ENCODE results near the gene IPO13. TPM values are rescaled to one million over a fixed set of nuclear protein-coding genes. Genes with fewer than 3 reads are reported as not detected.
A peak's percentile ranks its signal among the peaks of the same experiment; 100 is the strongest.

The IPO13 gene
- total RNA-seq, 8 experiments from 2014 or later, result 21.1 to 30.4 (median 26.7) TPM

DNA sequence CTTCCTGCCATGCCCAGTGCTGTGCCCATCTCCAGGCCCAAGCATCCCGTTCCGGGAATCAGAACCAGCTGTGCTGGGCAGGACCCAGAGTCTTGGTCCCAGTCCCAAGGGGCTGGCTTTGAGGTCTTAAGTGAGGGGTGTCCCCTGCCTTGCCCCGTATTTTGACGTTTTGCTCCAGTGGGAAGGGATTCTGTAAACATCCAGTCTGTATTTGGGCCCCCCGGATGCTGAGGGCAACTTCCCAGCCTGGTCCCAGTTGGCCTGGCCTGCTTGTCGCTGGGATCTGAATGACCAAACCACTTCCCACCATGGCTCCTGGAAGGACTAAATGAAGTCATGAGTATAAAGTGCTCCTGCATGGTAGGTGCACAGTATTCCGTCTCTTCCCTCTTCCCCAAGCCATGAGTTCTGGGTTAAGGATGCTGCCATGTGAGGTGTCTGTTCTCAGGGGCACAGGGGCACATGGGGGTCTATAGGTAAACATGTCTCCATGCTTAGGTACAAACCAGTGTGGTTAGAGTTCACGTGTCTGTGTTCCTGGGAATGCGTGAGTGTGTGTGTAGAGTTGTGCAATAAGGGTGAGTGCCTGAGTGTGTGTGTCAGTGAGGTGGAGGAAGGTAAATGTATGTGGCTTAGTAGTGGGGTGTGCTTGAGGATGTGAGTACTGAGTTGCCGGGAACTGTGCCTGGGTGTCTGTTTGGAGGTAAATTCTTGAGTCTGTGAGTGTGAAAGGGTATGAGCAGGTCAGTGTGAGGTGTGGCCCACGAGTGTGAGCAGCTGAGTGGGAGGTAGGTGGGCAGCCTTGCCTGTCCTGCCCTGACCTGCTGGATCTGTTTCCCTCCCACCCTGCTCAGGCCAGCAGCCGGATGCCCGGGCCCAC lies 33.7 kb downstream of the IPO13 start:
- WGBS, 10 experiments, result 0 to 100% (median 74%) methylated on average over 1 to 8 of the region's 13 CpGs; no CpG with 5 or more reads in 2 of the 10 experiments
- H3K4me1 ChIP-seq (replicated peaks in 1 of 2), result peaks cover 27 to 42% of the 10 kb centered on the region in 2 donors
- peak overlapping the region in 1 of 2 donors; percentile 24 for H3K27ac ChIP-seq
- in situ Hi-C loops (cut with MboI; ENCODE audit: low pct_unique_long_range_greater_than_20kb in 2 of 9, low sequenced_read_pairs in 9 of 9, unreplicated experiment in 9 of 9), result no loop called here
- ATAC-seq (replicated peaks in 6 of 8), result peak in 2 of 8 experiments; percentile 3 to 6
- peak overlapping the region; percentile 54 to 90 (median 76) for H3K4me3 ChIP-seq

- ATAC-seq (replicated peaks in 6 of 8), result peak in 2 of 8 experiments; percentile 56 to 71
- WGBS, 10 experiments, result 88 to 100% (median 94%) methylated on average over 4 to 12 of the region's 20 CpGs; no CpG with 5 or more reads in 6 of the 10 experiments
- peaks cover 22 to 36% of the 10 kb centered on the region in 2 donors for H3K4me1 ChIP-seq (replicated peaks in 1 of 2)
- in situ Hi-C loops (cut with MboI; ENCODE audit: low pct_unique_long_range_greater_than_20kb in 2 of 9, low sequenced_read_pairs in 9 of 9, unreplicated experiment in 9 of 9), result no loop called here
- H3K4me3 ChIP-seq, result no peak overlapping the region
- no peak overlapping the region for H3K27ac ChIP-seq
Measured at GRCh38 chr1:43981135-43981491, 34.4 kb downstream of the IPO13 start.

- Histone ChIP-seq H3K4me1 (replicated peaks in 1 of 2) (peaks cover 19 to 31% of the 10 kb centered on the region in 2 donors), H3K27ac (no peak overlapping the region), H3K4me3 (no peak overlapping the region)
- no peak for ATAC-seq (replicated peaks in 6 of 8)
- in situ Hi-C loops (cut with MboI; ENCODE audit: low pct_unique_long_range_greater_than_20kb in 2 of 9, low sequenced_read_pairs in 9 of 9, unreplicated experiment in 9 of 9), result no loop called here
- WGBS, 10 experiments, result 93 to 100% (median 99%) methylated on average over 1 to 8 of the region's 20 CpGs; no CpG with 5 or more reads in 4 of the 10 experiments
Measured at GRCh38 chr1:43981636-43982035, 34.9 kb downstream of the IPO13 start.

DNA sequence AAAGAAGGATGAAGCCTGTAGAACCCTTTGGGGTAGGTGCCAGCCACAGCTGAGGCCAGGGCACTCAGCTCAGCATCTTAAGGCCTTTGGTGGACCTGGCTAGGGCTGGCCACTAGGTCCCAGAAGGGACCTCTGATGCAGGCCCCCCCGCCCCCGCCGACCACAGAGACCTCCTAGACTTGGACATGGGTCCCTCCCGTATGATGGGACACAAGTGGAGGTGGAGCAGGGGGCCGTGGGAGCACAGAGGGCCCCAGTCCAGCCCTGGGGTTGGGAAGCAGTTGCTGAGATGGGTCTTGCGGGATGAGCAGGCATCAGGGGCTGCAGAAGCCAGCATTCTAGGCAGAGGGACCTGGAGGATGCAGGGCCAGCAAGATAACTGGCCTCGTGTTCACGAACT lies 35.5 kb downstream of the IPO13 start:
- no peak for ATAC-seq (replicated peaks in 6 of 8)
- in situ Hi-C loops (cut with MboI; ENCODE audit: low pct_unique_long_range_greater_than_20kb in 2 of 9, low sequenced_read_pairs in 9 of 9, unreplicated experiment in 9 of 9), result no loop called here
- Histone ChIP-seq H3K4me1 (replicated peaks in 1 of 2) (peaks cover 19 to 25% of the 10 kb centered on the region in 2 donors), H3K27ac (no peak overlapping the region), H3K4me3 (no peak overlapping the region)
- WGBS, 10 experiments, result 75 to 100% (median 94%) methylated on average over 2 to 5 of the region's 8 CpGs; no CpG with 5 or more reads in 6 of the 10 experiments

GRCh38 chr1:43982808-43983207 lies 36.1 kb downstream of the IPO13 start:
- H3K4me1 ChIP-seq (replicated peaks in 1 of 2), result peaks cover 15 to 19% of the 10 kb centered on the region in 2 donors
- no peak overlapping the region for H3K4me3 ChIP-seq
- H3K27ac ChIP-seq, result no peak overlapping the region
- 70 to 100% (median 92%) methylated on average over 1 to 15 of the region's 15 CpGs; no CpG with 5 or more reads in 2 of the 10 experiments for WGBS, 10 experiments
- ATAC-seq (replicated peaks in 6 of 8), result no peak
- in situ Hi-C loops (cut with MboI; ENCODE audit: low pct_unique_long_range_greater_than_20kb in 2 of 9, low sequenced_read_pairs in 9 of 9, unreplicated experiment in 9 of 9), result no loop called here

DNA sequence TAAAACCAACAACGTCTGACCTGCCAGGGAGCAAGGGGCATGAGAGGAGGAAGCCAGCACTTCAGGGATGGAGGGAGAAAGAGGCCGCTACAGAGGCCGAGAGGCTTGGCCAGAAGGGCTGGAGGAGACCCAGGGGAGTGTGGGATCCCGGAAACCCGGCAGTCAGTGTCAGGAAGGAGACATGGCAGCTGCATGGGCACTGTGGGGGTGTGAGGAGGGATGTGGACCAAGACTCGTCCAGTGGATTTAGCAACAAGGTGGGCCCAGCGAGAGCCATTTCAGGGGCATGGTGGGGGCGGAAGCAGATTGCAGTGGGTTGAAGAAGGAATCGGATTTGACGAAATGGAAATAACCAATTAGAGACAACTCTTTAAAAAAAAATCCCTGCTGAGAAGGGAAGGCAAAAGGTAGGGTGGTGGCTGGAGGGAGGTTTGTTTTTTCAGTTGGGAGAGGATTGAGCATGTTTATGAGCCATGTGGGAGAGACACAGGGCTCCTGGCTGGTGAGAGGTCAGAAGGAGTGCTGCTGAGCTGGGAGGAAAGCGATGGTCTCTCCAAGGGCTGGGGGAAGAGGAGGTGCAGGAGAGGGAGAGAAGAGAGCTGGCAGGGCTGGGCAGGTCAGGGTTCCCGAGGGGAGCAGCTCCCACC lies 36.6 kb downstream of the IPO13 start:
- 67 to 100% (median 86%) methylated on average over 1 to 10 of the region's 12 CpGs for WGBS, 10 experiments
- in situ Hi-C loops (cut with MboI; ENCODE audit: low pct_unique_long_range_greater_than_20kb in 2 of 9, low sequenced_read_pairs in 9 of 9, unreplicated experiment in 9 of 9), result no loop called here
- Histone ChIP-seq H3K4me3 (no peak overlapping the region), H3K27ac (no peak overlapping the region), H3K4me1 (replicated peaks in 1 of 2) (peaks cover 10 to 14% of the 10 kb centered on the region in 2 donors)
- no peak for ATAC-seq (replicated peaks in 6 of 8)

DNA sequence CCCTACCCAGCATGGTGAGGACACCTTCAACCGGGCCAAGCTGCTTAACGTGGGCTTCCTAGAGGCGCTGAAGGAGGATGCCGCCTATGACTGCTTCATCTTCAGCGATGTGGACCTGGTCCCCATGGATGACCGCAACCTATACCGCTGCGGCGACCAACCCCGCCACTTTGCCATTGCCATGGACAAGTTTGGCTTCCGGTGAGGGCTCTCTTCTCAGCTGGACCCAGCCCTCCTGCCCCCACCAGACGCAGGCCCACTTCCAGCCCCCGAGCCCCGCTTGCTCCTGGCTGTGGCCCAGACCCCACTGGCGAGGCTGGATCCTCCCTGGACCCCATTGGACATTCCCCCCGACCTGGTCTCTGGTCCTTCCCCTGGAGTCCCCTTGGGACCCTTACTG lies 38.1 kb downstream of the IPO13 start:
- Histone ChIP-seq H3K4me3 (no peak overlapping the region), H3K27ac (no peak overlapping the region), H3K4me1 (replicated peaks in 1 of 2) (peaks cover 7 to 10% of the 10 kb centered on the region in 2 donors)
- in situ Hi-C loops (cut with MboI; ENCODE audit: low pct_unique_long_range_greater_than_20kb in 2 of 9, low sequenced_read_pairs in 9 of 9, unreplicated experiment in 9 of 9), result no loop called here
- no peak for ATAC-seq (replicated peaks in 6 of 8)
- WGBS, 10 experiments, result 92 to 100% methylated on average over 1 to 9 of the region's 16 CpGs; no CpG with 5 or more reads in 8 of the 10 experiments

DNA sequence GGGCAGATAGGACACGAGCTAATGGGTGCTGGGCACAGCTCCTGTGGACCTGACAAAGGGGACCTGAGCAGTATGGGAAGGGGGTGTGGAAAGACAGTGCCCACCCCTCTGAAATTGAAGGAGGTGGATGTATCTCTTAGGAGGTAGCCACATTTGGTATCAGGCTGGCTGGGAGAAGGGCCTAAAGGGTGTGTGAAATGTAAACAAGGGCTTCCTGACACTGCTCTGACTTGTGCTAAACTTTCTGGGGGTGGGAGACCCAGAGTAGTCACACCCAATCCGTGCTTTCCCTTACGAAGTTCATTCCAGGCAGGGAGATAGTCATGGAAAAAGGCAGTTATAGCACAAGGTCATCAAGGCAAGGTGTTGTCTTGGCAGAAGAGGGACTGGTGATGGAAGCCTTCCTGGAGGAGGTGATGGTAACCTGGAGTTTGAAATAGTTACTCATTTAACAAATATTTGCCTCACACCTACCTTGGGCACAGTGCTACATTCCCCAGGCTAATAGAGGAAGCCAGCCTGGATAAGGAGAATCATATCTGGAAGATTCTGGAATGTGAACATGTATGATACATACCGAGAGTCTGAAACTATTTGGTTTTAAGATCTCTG lies 39.3 kb downstream of the IPO13 start:
- in situ Hi-C loops (cut with MboI; ENCODE audit: low pct_unique_long_range_greater_than_20kb in 2 of 9, low sequenced_read_pairs in 9 of 9, unreplicated experiment in 9 of 9), result no loop called here
- Histone ChIP-seq H3K4me3 (no peak overlapping the region), H3K4me1 (replicated peaks in 1 of 2) (peaks cover 0 to 5% of the 10 kb centered on the region in 2 donors), H3K27ac (no peak overlapping the region)
- ATAC-seq (replicated peaks in 6 of 8), result no peak
- WGBS, 10 experiments, result 80 to 89% (median 83%) methylated on average over 2 to 4 of the region's 4 CpGs; no CpG with 5 or more reads in 4 of the 10 experiments

- no peak for ATAC-seq (replicated peaks in 6 of 8)
- H3K27ac ChIP-seq, result no peak overlapping the region
- WGBS, 10 experiments, result 50 to 100% (median 72%) methylated on average over 1 to 5 of the region's 6 CpGs; no CpG with 5 or more reads in 4 of the 10 experiments
- H3K4me3 ChIP-seq, result no peak overlapping the region
- in situ Hi-C loops (cut with MboI; ENCODE audit: low pct_unique_long_range_greater_than_20kb in 2 of 9, low sequenced_read_pairs in 9 of 9, unreplicated experiment in 9 of 9), result no loop called here
- peaks cover 0 to 6% of the 10 kb centered on the region in 2 donors for H3K4me1 ChIP-seq (replicated peaks in 1 of 2)
Measured at GRCh38 chr1:43986712-43987111, 40.0 kb downstream of the IPO13 start.

DNA sequence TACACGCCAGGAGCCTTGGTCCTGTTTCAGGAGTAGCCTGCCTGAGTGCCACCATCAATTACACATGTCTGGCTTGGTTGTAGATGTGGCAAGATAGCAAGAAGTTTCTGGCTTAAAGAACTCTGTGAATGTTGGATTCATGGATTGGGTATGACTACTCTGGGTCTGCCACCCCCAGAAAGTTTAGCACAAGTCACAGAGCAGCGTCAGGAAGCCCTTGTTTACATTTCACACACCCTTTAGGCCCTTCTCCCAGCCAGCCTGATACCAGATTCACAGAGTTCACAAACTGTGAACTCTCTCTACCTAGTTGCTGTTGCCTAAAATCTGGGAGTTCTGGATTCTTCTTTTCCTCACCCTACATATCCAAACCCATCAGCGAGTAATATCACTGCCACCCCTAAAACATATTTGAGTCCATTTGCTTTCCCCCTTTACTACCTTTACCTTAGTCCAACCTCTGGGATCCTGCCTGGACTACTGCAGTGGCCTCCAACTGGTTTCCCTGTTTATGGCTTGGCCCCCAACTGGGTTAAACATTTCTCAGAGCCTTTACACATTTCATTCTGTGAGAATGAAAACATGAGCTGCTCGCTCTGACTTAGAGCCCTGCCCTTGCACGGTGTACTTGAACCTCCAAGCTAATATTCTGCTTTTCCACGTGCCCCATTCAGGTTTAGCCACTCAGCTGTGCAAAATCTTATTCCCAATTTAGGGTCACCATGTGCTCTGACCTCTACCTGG lies 40.6 kb downstream of the IPO13 start:
- H3K27ac ChIP-seq, result no peak overlapping the region
- ATAC-seq (replicated peaks in 6 of 8), result no peak
- no peak overlapping the region for H3K4me3 ChIP-seq
- WGBS, 10 experiments, result 71 to 92% (median 88%) methylated on average over 2 to 6 of the region's 6 CpGs; no CpG with 5 or more reads in 1 of the 10 experiments
- peaks cover 4 to 11% of the 10 kb centered on the region in 2 donors for H3K4me1 ChIP-seq (replicated peaks in 1 of 2)
- in situ Hi-C loops (cut with MboI; ENCODE audit: low pct_unique_long_range_greater_than_20kb in 2 of 9, low sequenced_read_pairs in 9 of 9, unreplicated experiment in 9 of 9), result no loop called here

DNA sequence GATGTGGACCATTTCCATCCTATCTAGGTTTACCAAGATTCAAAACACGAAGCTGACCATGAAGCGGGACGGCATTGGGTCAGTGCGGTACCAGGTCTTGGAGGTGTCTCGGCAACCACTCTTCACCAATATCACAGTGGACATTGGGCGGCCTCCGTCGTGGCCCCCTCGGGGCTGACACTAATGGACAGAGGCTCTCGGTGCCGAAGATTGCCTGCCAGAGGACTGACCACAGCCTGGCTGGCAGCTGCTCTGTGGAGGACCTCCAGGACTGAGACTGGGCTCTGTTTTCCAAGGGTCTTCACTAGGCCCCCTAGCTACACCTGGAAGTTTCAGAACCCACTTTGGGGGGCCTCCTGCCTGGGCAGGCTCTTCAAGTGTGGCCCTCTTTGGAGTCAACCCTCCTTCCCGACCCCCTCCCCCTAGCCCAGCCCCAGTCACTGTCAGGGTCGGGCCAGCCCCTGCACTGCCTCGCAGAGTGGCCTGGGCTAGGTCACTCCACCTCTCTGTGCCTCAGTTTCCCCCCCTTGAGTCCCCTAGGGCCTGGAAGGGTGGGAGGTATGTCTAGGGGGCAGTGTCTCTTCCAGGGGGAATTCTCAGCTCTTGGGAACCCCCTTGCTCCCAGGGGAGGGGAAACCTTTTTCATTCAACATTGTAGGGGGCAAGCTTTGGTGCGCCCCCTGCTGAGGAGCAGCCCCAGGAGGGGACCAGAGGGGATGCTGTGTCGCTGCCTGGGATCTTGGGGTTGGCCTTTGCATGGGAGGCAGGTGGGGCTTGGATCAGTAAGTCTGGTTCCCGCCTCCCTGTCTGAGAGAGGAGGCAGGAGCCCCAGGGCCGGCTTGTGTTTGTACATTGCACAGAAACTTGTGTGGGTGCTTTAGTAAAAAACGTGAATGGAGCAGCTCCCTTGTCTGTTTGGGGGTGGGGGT lies 43.8 kb downstream of the IPO13 start:
- in situ Hi-C loops (cut with MboI; ENCODE audit: low pct_unique_long_range_greater_than_20kb in 2 of 9, low sequenced_read_pairs in 9 of 9, unreplicated experiment in 9 of 9), result no loop called here
- Histone ChIP-seq H3K4me3 (peak overlapping the region; percentile 43 to 52 (median 44)), H3K27ac (no peak overlapping the region), H3K4me1 (replicated peaks in 1 of 2) (peaks cover 4 to 13% of the 10 kb centered on the region in 2 donors)
- 60 to 98% (median 90%) methylated on average over 1 to 14 of the region's 19 CpGs; no CpG with 5 or more reads in 4 of the 10 experiments for WGBS, 10 experiments
- no peak for ATAC-seq (replicated peaks in 6 of 8)

DNA sequence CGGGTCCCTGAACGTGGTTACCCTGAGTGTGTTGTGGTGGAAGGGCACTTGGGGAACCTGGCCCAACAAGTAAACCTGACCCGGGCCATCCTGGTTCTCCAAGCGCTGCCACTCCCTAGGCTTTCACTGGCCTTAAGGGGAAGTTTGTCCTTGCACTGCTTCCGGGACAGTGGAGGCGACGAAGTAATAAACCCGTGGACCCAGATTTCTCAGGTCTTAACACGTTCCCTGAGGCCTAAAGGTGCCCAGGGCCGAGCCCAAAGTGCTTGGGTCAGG lies 44.4 kb downstream of the IPO13 start:
- 0 to 3% (median 1%) methylated on average over 1 to 8 of the region's 10 CpGs; no CpG with 5 or more reads in 6 of the 10 experiments for WGBS, 10 experiments
- Histone ChIP-seq H3K4me1 (replicated peaks in 1 of 2) (peaks cover 6 to 17% of the 10 kb centered on the region in 2 donors), H3K4me3 (peak overlapping the region; percentile 43 to 52 (median 44)), H3K27ac (no peak overlapping the region)
- in situ Hi-C loops (cut with MboI; ENCODE audit: low pct_unique_long_range_greater_than_20kb in 2 of 9, low sequenced_read_pairs in 9 of 9, unreplicated experiment in 9 of 9), result no loop called here
- peak in 3 of 8 experiments; percentile 31 to 43 (median 35) for ATAC-seq (replicated peaks in 6 of 8)

Data from motor neuron (in vitro differentiated cells).